ENCODE measurements around the gene KIAA0825.

GRCh38 chr5:94461131-94461530 is 157.3 kb downstream of the KIAA0825 start:
- no peak for TF ChIP-seq CTCF (conservative IDR thresholded peaks at IDR 0.05; ENCODE audit: low read depth in 2 of 2)
- TF ChIP-seq ZNF114 (CRISPR knock-in tag; IDR thresholded peaks at IDR 0.05): no peak
- no peak for TF ChIP-seq EZH2phosphoT487 (IDR thresholded peaks at IDR 0.05; ENCODE audit: unreplicated experiment)
- no peak for TF ChIP-seq NANOG (IDR thresholded peaks at IDR 0.05; ENCODE audit: borderline replicate concordance)
- TF ChIP-seq REST (IDR thresholded peaks at IDR 0.05; ENCODE audit: unreplicated experiment): no peak
- no peak for TF ChIP-seq EZH2 (IDR thresholded peaks at IDR 0.05; ENCODE audit: low read depth, unreplicated experiment)

Measured in GM23338 (cell line).